ENCODE measurements around the gene CYB5A.

DNA sequence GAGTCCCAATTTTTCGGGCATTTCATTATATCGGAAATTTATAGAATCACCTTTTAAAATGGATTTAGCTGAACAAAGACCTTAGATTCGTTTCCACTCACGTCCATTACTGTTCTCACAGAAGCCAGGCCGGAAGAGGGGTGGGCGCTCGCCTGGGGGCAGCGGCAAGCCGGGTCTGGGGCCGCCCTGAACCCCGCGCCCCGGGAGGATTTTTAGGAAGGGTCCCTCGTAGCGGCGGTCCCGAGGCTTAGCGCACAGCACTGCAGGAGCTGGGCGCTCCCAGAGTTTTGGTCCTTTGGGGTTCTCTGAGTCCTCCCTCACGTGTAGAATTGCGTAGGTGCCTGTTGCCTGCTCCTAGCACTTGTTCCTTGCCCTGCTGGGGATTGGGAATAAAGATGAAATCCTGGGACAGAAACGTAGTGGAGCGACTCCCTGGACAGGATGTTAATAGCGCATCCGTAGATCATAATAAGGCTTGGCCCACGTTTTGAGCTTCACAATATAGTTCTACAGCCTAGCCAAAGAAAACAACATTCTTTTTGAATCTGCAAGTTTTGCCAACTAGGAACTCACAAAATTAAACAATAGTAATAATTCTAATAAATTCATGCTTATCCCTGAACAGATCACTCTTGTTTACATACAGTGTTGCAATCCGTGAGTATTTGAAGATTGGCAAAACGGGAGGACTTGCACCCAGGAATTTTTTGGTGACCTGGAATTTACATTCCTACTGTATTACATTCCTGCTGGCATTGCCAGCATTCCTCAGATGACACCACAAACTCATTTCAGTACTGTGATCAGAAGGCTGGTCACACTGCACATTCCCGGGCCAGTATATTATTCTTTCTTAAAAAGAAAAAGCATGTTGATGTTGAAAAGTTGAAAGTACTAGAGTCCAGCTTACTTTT lies 24.8 kb upstream of the CYB5A start:
- TF ChIP-seq POLR2AphosphoS5 (IDR thresholded peaks at IDR 0.05; ENCODE audit: low read depth, low read length) (no peak), SIN3A (IDR thresholded peaks at IDR 0.05; ENCODE audit: borderline replicate concordance, insufficient read depth, low read length) (no peak), TAF1 (IDR thresholded peaks at IDR 0.05; ENCODE audit: borderline replicate concordance, insufficient read depth, low read length) (no peak)
- TF ChIP-seq, protein P1, sequence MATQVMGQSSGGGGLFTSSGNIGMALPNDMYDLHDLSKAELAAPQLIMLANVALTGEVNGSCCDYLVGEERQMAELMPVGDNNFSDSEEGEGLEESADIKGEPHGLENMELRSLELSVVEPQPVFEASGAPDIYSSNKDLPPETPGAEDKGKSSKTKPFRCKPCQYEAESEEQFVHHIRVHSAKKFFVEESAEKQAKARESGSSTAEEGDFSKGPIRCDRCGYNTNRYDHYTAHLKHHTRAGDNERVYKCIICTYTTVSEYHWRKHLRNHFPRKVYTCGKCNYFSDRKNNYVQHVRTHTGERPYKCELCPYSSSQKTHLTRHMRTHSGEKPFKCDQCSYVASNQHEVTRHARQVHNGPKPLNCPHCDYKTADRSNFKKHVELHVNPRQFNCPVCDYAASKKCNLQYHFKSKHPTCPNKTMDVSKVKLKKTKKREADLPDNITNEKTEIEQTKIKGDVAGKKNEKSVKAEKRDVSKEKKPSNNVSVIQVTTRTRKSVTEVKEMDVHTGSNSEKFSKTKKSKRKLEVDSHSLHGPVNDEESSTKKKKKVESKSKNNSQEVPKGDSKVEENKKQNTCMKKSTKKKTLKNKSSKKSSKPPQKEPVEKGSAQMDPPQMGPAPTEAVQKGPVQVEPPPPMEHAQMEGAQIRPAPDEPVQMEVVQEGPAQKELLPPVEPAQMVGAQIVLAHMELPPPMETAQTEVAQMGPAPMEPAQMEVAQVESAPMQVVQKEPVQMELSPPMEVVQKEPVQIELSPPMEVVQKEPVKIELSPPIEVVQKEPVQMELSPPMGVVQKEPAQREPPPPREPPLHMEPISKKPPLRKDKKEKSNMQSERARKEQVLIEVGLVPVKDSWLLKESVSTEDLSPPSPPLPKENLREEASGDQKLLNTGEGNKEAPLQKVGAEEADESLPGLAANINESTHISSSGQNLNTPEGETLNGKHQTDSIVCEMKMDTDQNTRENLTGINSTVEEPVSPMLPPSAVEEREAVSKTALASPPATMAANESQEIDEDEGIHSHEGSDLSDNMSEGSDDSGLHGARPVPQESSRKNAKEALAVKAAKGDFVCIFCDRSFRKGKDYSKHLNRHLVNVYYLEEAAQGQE (IDR thresholded peaks at IDR 0.05; ENCODE audit: insufficient read depth in 1 of 2, low read depth in 2 of 2, low read length in 2 of 2), result no peak
